GM06990 (cell line): ENCODE measurements around the gene RSAD1.
A peak's percentile ranks its signal among the peaks of the same experiment; 100 is the strongest.

Source experiments
- DNase-seq: peaks from one replicate; pipeline ENCODE4 v3.0.0-alpha.2; 2011; ENCODE audit not compliant: insufficient read length; ENCODE audit errors: extremely low read depth
- H3K27me3 ChIP-seq: replicated peaks from 2 replicates; pipeline ENCODE4 v1.6.0; 2011; ENCODE audit warnings: low read length; ENCODE audit not compliant: control insufficient read depth, insufficient read depth
- H3K36me3 ChIP-seq: 2 replicates; pipeline ENCODE4 v1.5.1; 2011; ENCODE audit warnings: low read length; ENCODE audit not compliant: control insufficient read depth, insufficient read depth
- H3K4me3 ChIP-seq: replicated peaks from 2 replicates; pipeline ENCODE4 v1.5.1; 2011; ENCODE audit warnings: low read depth, mild to moderate bottlenecking, control low read depth, low read length
- CTCF ChIP-seq: IDR thresholded peaks from 2 replicates; pipeline ENCODE4 v1.5.1; 2011; ENCODE audit warnings: low read length, control low read depth, mild to moderate bottlenecking, inconsistent platforms; ENCODE audit not compliant: insufficient read depth, poor library complexity, severe bottlenecking

RSAD1 gene

GRCh38 chr17:50478391-50479381 lies at the start of gene RSAD1:
TSS of gene RSAD1 (plus strand) at chr17:50478860. CDS start at chr17:50478885, 25 bp downstream.
- peak; percentile 50 for TF ChIP-seq CTCF
- peak; percentile 97 for DNase-seq
- Histone ChIP-seq H3K36me3 (no peaks in the 10 kb centered on the region; the same call in none of the 2 replicates), H3K27me3 (no peaks in the 10 kb centered on the region), H3K4me3 (peak within 1 kb of the TSS; percentile 85)

- Histone ChIP-seq H3K27me3 (no peaks in the 10 kb centered on the region), H3K4me3 (no peak overlapping the region), H3K36me3 (no peaks in the 10 kb centered on the region)
- TF ChIP-seq CTCF = no peak
- no peak for DNase-seq
These were observed 48.9 kb upstream of the RSAD1 start for GRCh38 chr17:50429793-50430192.

- Histone ChIP-seq H3K36me3 (no peaks in the 10 kb centered on the region), H3K27me3 (no peaks in the 10 kb centered on the region), H3K4me3 (no peak overlapping the region)
- DNase-seq = no peak
- TF ChIP-seq CTCF = no peak
These were observed 47.6 kb upstream of the RSAD1 start for GRCh38 chr17:50430821-50431618.

- H3K36me3 ChIP-seq = no peaks in the 10 kb centered on the region
- no peak for DNase-seq
- H3K4me3 ChIP-seq = no peak overlapping the region
- no peak for TF ChIP-seq CTCF
- no peaks in the 10 kb centered on the region for H3K27me3 ChIP-seq
These were observed 46.4 kb upstream of the RSAD1 start for GRCh38 chr17:50432125-50432762.

GRCh38 chr17:50437409-50437808 lies 41.3 kb upstream of the RSAD1 start:
- DNase-seq = no peak
- no peaks in the 10 kb centered on the region for H3K27me3 ChIP-seq
- H3K4me3 ChIP-seq = no peak overlapping the region
- no peaks in the 10 kb centered on the region for H3K36me3 ChIP-seq
- no peak for TF ChIP-seq CTCF
